Measurements from ENCODE around the gene CLIP2.
"Not testable (repeated sequence)": the region's sequence is repeated elsewhere in the genome, so short reads cannot be mapped to it uniquely, and the experiment has no call there.

CLIP2 gene

GRCh38 chr7:74289018-74289658, at the start of gene CLIP2:
Gene CLIP2 (plus strand): TSS chr7:74289407. CDS start chr7:74317547, 28,140 bp downstream.
- peak; percentile 84 for DNase-seq

GRCh38 chr7:74240482-74240881, 48.7 kb upstream of the CLIP2 start:
- no peak for DNase-seq

GRCh38 chr7:74242122-74242443, 47.1 kb upstream of the CLIP2 start:
- no peak for DNase-seq

GRCh38 chr7:74246497-74246896, 42.7 kb upstream of the CLIP2 start:
- DNase-seq: no peak

GRCh38 chr7:74248156-74248555, 41.1 kb upstream of the CLIP2 start:
- no peak for DNase-seq

- not testable (repeated sequence) for DNase-seq
Observed at GRCh38 chr7:74249058-74249457, 40.1 kb upstream of the CLIP2 start.

- DNase-seq: no peak
Observed at GRCh38 chr7:74252893-74253292, 36.3 kb upstream of the CLIP2 start.

GRCh38 chr7:74253331-74253730, 35.9 kb upstream of the CLIP2 start:
- no peak for DNase-seq

GRCh38 chr7:74253835-74254128, 35.4 kb upstream of the CLIP2 start:
- DNase-seq: no peak

GRCh38 chr7:74254129-74254857, 34.9 kb upstream of the CLIP2 start, which contains the start of gene RFC2:
Gene RFC2 (minus strand): TSS chr7:74254399. CDS start chr7:74254383, 16 bp downstream.
- peak; percentile 98 for DNase-seq

GRCh38 chr7:74254858-74255379, 34.3 kb upstream of the CLIP2 start:
- DNase-seq: no peak

GRCh38 chr7:74255461-74255860, 33.7 kb upstream of the CLIP2 start:
- not testable (repeated sequence) for DNase-seq

GRCh38 chr7:74256491-74257408, 32.5 kb upstream of the CLIP2 start:
- DNase-seq: no peak

- no peak for DNase-seq
Observed at GRCh38 chr7:74258639-74259038, 30.6 kb upstream of the CLIP2 start.

- DNase-seq: no peak
Observed at GRCh38 chr7:74262639-74263398, 26.4 kb upstream of the CLIP2 start.

GRCh38 chr7:74263399-74264120, 25.6 kb upstream of the CLIP2 start:
- DNase-seq: no peak

- DNase-seq: no peak
Observed at GRCh38 chr7:74266191-74266963, 22.8 kb upstream of the CLIP2 start.

- DNase-seq: no peak
Observed at GRCh38 chr7:74267756-74268565, 21.2 kb upstream of the CLIP2 start.

- DNase-seq: peak; percentile 81
Observed at GRCh38 chr7:74269757-74270277, 19.4 kb upstream of the CLIP2 start.

- DNase-seq: no peak
Observed at GRCh38 chr7:74271742-74272141, 17.5 kb upstream of the CLIP2 start.
